HS-27A (cell line): ENCODE measurements around the gene HES2.
"Not testable (repeated sequence)": the region's sequence is repeated elsewhere in the genome, so short reads cannot be mapped to it uniquely, and the experiment has no call there.

ENCODE experiments used
- DNase-seq: peaks from one replicate; pipeline ENCODE4 v3.0.0-alpha.2; 2012; ENCODE audit warnings: low read depth, missing footprints

The HES2 gene

DNA sequence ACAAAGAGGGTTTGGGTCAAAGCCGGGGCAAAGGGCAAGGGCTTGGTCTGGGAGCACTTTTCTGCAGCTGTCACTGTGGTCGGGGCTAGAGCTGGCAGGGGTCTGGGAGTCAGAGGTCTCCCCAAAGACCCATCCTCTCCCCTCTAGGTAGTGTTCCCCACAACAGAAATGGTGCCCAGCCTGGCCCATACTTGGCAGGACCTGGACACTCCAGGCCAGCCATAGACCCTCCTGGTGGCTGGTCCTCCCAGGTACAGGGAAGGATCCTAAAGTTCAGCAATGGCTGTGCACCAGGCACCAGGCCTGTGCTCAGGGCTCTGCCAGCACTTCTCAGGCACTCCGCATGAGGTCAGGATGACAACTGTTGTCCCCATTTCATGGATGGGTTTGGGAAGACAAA, 15.8 kb upstream of the HES2 start:
- no peak for DNase-seq

DNA sequence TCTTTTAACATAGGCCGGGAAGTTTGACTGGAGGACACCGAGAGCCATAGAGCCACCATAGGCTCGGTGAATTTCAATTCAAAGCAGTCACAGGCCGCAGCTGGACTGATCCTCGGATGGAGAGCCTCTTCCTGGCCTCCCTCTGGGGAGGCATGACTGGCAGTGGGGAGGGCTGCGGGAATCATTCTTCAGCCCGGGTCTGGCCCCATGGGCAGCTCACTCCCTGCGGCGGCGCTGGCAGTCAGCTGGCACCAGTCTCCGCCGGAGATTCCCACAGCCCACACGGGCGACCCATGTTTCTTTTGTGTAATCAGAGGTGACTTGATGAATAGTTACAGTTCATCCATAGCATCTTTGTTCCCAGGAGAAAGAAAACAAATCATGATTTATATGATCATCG, 15.4 kb upstream of the HES2 start:
- no peak for DNase-seq

DNA sequence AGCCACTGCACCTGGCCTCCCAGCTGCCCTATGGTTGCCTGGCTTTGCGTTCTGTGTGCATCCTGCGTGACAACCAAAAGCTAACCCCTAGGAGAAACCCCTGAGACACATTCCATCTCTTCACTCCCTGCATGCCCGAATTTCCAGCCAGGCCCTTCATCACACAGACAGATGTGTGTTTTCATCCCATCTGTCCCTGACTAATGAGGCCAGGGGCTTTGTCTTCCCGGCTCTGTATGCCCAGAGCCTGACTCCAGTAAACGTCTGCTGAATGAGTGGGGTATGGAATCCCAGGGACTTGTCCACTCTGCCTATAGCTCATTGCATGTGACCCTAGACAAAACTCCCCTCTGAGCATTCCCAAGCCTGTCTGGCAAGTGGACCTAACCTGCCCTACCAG, 14.5 kb upstream of the HES2 start:
- DNase-seq, result no peak

DNA sequence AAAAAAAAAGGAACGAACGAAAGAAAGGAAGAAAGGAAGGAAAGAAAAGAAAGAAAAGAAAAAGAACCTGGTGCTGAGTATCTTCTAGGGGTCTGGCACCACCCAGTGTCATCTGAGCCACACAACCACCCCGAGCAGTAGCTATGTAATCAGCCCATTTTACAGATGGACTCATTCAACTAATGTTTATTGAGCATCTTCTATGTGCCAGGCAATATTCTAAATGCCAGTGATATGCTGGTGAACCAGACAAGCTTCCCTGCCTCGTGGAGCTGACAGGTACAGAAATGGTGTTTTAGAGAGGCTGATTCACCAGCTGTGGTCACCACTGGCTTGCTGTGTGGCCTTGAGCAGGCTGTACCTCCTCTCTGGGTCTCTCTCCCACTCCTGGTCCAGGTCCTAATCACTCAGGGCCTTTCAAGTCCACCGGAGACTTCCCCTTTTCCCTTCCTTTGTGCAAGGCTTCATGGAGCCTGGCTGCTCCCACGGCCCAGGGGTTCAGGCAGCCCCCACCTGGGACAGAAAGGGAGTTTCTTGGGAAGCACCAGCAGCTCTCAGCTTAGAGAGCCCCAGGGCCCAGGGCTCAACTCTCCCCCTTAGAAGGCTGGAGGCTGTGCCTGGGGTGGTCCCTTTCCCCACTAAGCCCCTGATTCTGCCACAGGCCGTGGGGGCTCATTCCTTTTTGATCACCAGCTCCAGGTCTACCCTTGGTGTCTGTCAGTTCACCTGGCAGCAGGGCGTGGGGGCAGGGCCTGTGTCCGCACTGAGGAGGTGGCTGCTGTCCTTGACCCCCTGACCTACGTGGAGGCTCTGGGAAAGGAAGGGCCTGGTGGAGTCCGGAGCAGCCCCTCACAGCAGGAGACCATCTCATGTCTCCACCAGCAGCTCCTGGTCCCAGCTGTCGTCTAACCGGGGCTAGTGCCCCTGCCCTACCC, 12.2 kb upstream of the HES2 start:
- DNase-seq, result not testable (repeated sequence)

DNA sequence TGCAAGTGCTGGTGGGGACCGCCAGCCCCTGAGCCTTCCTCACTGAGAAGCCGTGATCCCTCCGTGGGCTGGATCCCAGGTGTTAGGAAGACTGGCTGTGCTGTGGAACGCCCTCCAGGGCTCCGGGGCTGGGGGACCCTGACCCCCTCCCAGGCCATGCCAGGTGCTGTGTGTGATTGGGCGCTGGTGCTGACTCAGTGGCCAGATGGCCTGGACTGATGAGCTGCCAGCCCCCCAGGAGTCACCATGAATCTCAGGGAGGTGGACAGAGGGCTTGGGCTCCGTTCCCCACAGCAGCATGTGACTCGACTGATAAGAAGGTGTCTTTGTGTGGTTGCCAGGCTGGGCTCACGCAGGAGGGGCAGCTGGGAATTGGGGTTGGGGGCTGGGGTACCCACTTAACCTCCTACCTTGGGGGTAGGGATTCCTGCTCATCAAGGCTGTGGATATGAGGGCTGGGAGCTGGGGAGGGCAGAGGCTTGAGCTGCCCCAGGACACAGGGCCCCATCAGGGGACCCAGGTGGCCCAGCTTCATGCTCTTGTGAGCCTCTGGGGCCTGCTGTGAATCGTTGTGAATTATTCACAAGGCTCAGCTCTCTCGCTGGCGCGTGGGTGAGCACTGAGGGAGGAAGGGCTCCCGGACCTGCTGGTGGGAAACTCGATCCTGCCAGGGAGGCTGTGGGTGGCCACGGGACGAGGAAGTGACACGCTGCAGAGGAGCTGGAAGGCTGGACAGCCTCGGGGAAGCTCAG, 10.1 kb upstream of the HES2 start:
- DNase-seq, result not testable (repeated sequence)

DNA sequence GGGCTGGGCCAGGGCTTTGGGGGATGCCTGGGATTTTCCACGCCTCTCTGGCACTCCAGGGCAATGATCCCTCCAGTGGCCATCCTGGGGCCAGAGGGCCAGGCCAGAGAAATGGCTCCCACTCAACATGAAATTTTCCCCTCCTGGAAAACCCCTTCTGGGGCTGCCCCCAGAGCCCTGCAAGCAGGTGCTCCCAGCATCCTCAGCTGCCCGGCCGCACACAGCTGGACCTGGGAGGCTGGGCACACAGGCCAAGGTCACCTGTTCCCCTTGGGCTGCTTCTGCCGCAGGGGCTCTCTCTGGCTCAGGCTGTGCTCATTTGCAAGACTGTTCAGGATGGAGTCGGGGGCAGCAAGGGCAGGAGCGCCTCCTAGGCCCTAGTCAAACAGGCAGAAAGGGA, 8.7 kb upstream of the HES2 start:
- not testable (repeated sequence) for DNase-seq

DNA sequence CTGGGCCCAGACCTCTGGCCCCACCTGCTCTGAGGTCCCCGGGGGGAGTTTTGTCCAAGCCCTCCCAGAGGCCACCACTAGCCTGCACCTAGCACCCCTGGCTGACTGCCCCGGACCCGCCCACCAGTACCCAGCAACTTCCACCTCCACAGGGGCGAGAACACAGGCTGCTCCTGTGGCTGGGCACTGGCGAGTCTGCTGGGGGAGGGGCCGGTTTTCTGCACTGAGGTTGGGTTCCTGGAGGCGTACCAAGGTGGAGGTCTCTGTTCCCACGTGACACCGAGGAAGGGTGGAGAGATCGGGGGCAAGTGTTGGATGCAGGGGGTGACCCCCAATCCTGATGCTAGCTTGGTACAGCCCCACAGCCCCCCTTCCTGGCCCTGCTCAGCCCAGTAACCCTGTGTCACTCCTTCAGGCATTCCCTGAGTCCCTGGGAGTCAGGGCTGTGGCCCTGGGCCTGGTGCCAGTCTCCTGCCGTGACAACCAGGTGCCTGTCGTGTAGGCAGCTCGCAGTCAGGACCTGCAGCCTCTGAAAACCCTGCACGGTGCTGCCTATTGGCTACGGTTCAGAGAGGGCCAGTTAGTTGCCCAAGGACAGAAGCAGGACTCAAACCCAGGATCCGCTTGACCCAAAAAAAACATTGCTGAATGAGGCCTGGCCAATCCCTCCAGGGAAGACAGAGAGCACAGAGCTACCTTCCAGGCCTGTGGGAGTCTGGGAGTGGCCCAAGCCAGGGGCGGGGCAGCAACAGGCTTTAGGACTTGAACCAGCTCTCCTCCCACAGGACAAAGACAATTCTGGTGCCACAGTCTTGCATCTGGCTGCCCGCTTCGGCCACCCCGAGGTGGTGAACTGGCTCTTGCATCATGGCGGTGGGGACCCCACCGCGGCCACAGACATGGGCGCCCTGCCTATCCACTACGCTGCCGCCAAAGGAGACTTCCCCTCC, 8.0 kb upstream of the HES2 start:
- DNase-seq, result no peak

DNA sequence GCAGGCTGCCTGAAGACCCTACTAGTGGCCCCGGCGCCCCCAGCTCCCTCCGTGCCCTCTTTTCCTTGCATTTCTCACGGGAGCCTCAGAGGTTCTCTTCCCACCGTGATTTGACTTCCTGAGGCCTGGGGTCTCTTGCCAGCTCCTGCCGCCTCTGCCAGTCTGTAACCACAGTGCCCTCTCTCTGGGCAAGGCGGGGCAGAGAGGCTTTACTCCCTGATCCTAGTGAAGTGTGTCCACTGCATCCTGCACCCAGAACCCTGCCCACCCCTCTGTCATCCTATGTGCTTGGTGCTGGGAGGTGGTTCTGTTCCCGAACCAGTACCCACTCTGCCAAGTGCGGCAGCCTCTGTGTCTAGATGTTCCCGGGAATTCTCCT, 7.2 kb upstream of the HES2 start:
- no peak for DNase-seq

DNA sequence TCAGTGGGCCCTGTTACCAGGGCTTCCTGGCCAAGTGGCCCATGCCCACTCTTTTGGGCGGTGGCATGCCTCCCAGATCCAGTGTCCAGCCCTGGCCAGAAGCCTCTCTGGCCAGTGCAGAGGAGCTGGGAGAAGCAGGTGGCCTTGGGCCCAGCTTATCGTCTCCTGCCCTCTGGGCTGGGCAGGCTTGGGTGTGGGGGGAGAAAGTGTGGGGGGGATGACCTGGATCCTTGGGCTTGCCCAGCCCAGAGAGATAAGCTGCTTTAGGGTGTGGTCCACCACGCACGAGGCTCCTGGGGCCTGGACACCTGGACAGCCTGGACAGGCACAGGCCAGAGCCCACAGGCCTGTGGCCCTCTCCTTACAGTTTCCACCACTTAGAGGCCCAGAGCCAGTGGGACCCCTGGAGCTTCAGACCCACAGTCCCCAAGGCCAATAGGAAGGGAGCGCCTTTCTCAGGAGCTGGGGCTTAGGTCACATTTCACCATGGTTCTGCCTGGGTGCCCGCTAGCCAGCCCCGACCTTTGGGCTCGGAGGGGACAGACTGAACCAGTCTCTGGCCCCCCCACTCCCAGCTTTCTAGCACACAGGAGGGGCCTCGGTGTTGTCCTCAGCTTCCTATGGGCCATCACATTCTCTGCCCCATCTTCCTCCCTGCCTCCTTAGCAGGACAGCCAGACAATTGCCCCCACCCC, 6.7 kb upstream of the HES2 start:
- no peak for DNase-seq

DNA sequence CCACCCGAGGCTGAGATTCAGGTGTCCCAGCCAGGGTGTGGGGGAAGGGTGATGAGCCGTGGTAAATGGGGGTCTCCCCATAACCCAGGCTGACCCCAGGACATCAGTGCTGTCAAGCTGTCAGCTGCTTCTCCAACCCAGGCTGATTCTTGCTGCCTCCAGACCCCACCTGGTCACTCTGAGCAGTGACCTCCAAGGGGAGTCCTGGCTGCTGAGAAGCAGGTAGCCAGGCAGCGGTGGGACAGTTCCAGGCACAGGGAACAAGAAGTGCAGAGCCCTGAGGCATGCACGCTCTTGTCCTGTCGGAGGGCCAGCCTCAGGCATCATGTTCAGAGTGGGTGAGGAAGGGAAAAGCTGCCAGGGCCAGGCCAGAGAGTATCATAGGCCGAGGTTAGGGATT, 5.9 kb upstream of the HES2 start:
- no peak for DNase-seq

DNA sequence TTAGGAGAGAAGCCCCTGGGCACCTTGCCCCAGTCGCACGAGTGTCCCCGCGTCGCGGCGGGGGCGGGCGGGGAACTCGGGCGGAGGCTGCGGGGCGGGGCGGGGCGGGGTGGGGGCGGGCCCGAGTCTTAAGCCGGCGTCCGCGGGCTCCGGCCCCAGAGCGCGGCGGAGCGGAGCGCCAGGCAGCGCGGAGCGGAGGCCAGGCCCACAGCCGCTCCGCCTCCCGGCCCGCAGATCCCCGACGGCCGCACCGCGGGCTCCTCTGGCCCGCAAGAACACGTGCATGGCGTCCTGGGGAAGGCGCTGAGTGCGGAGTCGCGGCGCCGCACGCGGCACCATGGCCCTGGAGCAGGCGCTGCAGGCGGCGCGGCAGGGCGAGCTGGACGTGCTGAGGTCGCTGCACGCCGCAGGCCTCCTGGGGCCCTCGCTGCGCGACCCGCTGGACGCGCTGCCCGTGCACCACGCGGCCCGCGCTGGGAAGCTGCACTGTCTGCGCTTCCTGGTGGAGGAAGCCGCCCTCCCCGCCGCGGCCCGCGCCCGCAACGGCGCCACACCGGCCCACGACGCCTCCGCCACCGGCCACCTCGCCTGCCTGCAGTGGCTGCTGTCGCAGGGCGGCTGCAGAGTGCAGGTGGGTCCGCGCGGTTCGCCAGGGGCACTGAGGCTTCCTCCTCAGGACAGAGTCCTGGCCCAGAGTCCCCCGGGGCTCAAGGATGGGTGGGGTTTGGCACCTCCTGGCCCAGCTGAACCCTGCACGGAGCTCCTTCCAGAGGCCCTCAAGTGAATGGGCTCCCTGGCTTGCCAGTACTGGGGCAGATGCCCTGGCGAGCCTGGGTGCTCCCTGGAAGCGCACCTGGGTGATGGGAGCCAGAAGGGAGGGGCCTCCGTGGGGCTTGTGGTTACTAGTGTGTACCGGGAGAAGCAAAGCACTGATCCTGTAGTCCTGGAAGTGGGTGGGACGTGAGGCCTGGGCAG, 5.2 kb upstream of the HES2 start, which contains the start of gene ESPN:
TSS of gene ESPN (plus strand) at position 158 of the 975 bp plus-strand sequence. CDS start at position 338, 180 bp downstream.
- DNase-seq, result no peak

DNA sequence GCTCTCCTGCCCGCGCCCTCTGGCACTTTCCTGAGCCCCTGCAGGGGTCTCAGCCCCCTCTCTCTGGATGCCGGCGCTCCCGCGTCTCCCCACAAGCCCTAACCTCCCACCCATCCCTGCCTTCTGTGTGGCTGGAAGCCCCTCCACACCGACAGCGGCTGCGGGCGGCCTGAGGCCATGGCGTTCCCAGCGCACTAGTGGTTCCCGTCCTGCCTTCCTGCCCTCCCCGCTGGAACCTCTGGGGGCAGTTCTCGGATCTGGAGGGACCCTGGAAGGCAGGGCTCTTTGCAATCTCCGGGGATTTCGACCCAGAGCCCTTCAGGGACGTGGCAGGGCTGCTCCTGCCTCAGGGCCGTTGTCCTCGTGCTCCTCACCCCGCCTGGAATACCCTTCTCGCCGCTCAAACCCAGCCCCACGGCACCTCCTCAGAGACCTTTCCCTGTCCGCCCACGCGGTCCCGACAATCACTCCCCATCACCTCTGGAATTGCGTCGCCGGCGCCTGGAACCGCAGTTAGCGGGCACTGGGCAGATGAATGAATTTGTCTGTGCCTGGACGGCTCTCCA, 4.4 kb upstream of the HES2 start:
- DNase-seq, result no peak

DNA sequence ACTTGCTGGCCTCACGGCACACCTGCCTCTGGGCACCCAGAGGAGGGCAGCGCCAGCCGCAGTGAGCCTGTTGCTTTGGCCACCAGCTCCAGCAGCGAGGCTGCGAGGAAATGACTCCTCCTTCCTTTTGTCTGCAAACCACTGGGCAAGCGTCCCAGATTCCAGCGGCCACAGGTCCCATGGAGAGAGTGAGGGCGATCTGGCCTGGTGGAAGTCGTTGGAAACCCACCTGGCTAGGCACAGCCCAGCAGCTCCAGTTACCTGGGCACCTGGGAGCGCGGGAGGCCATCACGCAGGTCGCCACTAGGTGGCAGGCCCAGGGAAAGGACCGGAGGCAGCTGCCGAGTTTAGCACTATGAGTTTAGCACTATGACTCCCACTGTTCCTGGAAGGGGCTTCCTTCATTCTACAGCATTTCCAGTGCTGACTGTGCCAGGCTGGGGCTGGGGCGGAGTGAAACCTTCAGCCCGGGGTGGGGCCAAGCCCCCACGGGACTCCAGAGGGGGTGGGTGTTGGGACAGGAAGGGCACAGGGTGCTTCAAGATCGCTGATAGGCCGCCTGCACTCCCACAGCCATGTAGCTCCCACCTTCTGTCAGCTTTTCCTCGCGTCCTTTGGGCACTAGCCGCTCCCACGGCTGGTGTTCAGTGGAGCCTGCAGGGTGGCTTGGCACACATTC, 3.7 kb upstream of the HES2 start:
- no peak for DNase-seq

DNA sequence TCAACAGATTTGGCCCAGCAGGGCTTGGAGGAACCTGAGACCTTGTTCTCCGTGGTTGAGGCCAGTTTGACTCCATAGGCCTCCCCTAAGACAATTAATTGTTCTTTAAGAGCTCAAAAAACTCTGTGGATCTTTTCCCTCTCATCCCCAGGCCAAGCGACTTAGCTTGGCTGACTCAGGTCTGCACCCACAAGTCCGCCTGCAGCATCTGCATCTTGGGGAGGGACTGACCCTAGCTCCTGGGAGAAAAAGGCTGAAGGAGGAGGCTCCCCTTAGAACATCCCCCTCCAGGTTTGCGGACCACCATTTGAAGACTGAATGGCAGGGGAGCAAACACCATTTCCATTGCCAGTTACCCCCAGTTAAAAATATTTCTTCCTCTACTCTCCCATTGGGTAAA, 1.5 kb upstream of the HES2 start:
- no peak for DNase-seq

DNA sequence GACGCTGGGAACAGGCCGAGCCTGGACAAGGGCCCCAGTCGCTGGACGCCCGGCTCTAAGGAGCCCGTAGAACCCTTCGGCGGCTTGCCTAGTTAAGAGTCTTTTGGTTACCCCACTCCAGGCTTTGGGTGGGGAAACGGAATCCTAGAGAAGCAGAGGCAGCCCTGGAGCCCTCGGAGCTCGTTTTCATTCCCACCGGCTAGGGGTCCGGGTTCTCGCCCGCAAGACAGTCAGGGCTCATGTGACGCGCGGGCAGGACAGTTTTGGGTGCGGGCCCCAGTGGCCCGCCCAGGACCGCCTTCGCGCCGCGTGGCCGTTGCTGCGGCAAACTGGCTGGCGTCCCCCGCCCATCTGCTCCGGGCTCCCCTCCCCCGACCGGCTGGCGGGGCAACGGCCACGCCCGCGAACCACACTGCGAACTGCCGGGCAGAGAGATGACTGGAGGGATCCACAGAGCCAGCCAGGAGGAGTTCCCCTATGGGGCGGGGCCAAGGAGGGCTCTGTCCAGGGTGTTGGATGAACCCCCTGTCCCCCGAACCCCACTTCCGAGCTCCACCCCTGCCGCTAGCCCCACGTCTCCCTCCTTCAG, 829 bp upstream of the HES2 start:
- no peak for DNase-seq

DNA sequence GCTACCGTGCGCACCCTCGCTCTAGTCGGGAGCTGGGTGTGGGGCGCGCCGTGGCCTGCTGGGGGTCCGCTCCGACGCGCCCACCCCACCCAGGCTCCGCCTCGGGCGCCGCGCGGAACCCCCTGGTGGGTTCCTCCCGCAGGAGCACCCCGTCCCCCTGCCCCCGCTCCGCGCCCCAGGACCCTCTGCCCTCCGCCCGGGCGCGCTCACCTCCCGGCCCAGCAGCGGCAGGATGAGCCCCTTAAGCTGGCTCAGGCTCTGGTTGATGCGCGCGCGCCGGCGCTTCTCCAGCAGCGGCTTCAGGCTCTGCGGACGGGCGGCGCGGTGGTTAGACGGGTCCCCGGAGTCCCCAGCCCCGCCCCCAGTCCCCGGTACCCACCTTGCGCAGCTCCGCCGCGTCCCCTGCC, 319 bp downstream of the HES2 start:
- no peak for DNase-seq

DNA sequence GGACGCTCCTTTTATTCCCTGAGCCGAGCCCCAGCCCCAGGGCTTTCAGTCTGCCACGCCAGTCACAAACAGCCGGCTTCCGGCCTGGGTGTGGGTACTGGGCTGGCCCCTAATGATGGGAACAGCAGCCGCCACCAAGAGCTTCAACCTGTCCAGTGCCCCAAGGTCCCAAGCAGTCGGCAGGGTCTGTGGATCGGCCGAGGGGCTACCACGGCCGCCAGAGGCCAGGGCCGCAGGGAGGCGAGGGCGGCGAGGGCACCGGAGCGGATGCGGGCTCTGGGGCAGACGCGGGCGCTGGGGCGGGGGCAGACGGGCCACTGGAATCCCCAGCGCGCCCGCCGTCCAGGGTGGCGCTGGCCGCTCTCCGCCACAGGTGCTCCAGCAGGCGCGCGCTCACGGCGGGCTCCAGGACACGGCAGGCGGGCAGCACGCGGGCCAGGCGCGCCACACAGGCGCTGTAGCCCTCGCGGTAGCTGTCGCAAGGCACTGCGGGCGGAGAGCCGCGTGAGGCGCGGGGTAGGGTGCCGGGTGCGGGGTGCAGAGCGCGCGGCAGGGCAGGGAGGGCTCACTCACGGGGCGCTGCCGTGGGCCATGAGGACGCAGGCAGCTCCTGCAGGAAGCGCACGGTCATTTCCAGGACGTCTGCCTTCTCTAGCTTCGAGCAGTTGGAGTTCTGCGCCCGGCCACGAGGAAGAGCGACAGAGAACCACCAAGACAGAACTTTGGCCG, 887 bp downstream of the HES2 start:
- no peak for DNase-seq

DNA sequence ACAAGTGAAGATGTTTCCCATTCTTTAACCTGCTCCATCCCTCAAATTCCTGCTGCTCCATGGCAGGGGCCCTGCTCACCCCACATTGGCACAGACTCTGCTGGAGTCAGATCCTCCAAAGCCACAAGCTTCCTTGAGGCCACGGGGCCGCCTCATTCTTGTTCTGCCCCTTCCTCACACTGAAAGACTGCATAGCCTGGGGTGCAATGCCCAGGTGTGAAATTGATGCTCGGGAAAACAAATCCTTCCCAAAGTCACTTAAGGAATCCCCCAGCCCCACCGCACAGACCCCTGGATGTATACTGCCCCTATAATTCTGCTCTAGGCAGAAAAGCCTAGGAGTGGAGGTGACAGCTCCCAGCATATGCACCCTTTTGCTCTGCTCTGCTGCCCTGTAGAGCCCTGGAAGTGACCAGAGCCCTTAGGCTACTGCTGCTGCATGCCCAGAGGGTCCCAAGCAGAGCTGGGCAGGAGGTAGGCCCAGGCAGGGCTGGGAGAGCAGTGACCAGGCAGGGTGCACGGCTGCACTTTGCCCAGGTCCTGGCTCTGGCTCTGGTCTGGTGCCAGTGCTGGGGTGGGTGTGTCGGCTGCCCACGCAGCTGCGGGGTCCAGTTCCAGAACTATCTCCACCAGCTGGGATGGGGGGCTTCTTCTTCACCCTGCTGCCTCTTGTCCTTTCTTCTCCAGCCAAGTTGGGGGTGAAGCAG, 1.6 kb downstream of the HES2 start:
- no peak for DNase-seq
